T-cell (primary cell): ENCODE data around the gene C22orf39. TPM values are rescaled to one million over a fixed set of nuclear protein-coding genes. Genes with fewer than 3 reads are reported as not detected.
"Not testable (repeated sequence)": the region's sequence is repeated elsewhere in the genome, so short reads cannot be mapped to it uniquely, and the experiment has no call there.

Experiments used
- ATAC-seq, 4 experiments: fragments of 200-7000 bp in 3 of 4; fragments of 150-1000 bp in 1 of 4; cut with Tn5 transposase; replicated peaks in 1 of 4; 1 replicate in 3 of 4; 2 replicates in 1 of 4; pipeline ENCODE4 v1.10.0; 2021; ENCODE audit warnings: moderate library complexity in 3 of 4, mild to moderate bottlenecking in 2 of 4, moderate number of reproducible peaks in 1 of 4
- CTCF ChIA-PET, 2 donors: fragments of 300-600 bp; sonication (Branson Sonifier 250); formaldehyde crosslinking; loops; one replicate each; lab custom pipeline; 2022; ENCODE audit warnings: antibody characterized with exemption in 2 of 2; lab: Charles Lee
- POLR2A ChIA-PET, 2 donors: fragments of 300-600 bp; sonication (Branson Sonifier 250); formaldehyde crosslinking; loops; one replicate each; lab custom pipeline; 2022; ENCODE audit warnings: antibody characterized with exemption in 2 of 2; lab: Charles Lee
- DNase-seq, 35 experiments: peaks; one replicate each; pipeline versions ENCODE4 v3.0.0 to v3.0.0-alpha.2; 2013 to 2023
- H3K27ac ChIP-seq: one replicate; pipeline ENCODE4 v1.5.1; 2013; ENCODE audit warnings: low read length
- H3K27me3 ChIP-seq, 2 experiments: replicated peaks in 1 of 2; 1 replicate in 1 of 2; 2 replicates in 1 of 2; pipeline versions ENCODE4 v1.6.1 to v1.7.0; 2013; ENCODE audit warnings: low read length in 1 of 2, mixed read lengths in 1 of 2; ENCODE audit not compliant: control insufficient read depth in 2 of 2, insufficient read depth in 2 of 2; ENCODE audit errors: extremely low read depth in 1 of 2
- H3K36me3 ChIP-seq, 2 donors: 1 replicate in 1 of 2; 2 replicates in 1 of 2; pipeline versions ENCODE4 v1.6.1 to v1.7.0; 2013; ENCODE audit warnings: low read length in 1 of 2; ENCODE audit not compliant: control insufficient read depth in 2 of 2, insufficient read depth in 1 of 2; ENCODE audit errors: extremely low read depth in 1 of 2
- H3K4me1 ChIP-seq, 2 experiments: 1 replicate in 1 of 2; 2 replicates in 1 of 2; pipeline versions ENCODE4 v1.6.1 to v1.7.0; 2013; ENCODE audit warnings: low read length in 2 of 2, mixed read lengths in 1 of 2; ENCODE audit not compliant: insufficient read depth in 2 of 2, control insufficient read depth in 1 of 2; ENCODE audit errors: extremely low read depth in 1 of 2
- H3K4me3 ChIP-seq, 2 donors: 1 replicate in 1 of 2; 2 replicates in 1 of 2; pipeline versions ENCODE4 v1.5.1 to v1.7.0; 2013; ENCODE audit warnings: mild to moderate bottlenecking in 2 of 2, low read length in 1 of 2, moderate library complexity in 1 of 2; ENCODE audit not compliant: control insufficient read depth in 1 of 2; ENCODE audit errors: extremely low read depth in 1 of 2
- H3K9me3 ChIP-seq: 2 replicates; pipeline ENCODE4 v1.7.0; 2013
- H3K27ac Mint-ChIP-seq, 2 donors: one replicate each; pipeline ENCODE4 v1.8.0; 2020 to 2021; ENCODE audit warnings: mild to moderate bottlenecking in 2 of 2, mixed read lengths in 2 of 2
- H3K27me3 Mint-ChIP-seq, 2 donors: one replicate each; pipeline ENCODE4 v1.8.0; 2021 to 2022; ENCODE audit warnings: mixed read lengths in 2 of 2
- H3K36me3 Mint-ChIP-seq: one replicate; pipeline ENCODE4 v1.8.0; 2021; ENCODE audit warnings: mixed read lengths
- H3K4me1 Mint-ChIP-seq, 3 donors: one replicate each; pipeline ENCODE4 v1.8.0; 2020 to 2022; ENCODE audit warnings: mixed read lengths in 3 of 3, mild to moderate bottlenecking in 1 of 3
- H3K4me3 Mint-ChIP-seq, 3 donors: one replicate each; pipeline ENCODE4 v1.8.0; 2020 to 2022; ENCODE audit warnings: mild to moderate bottlenecking in 3 of 3, mixed read lengths in 3 of 3, moderate library complexity in 3 of 3
- H3K9me3 Mint-ChIP-seq, 3 donors: one replicate each; pipeline ENCODE4 v1.8.0; 2020 to 2022; ENCODE audit warnings: mixed read lengths in 3 of 3
- WGBS: methylation state at CpG from one replicate; pipeline ENCODE4 v1.1.5; 2013; ENCODE audit warnings: missing lambda C conversion rate; ENCODE audit not compliant: insufficient coverage; 5-methylcytosine and 5-hydroxymethylcytosine counted together
- total RNA-seq, 35 experiments: library from RNA in 6 of 35; stranded (reverse) in 6 of 35; fragments of 120-200 nt in 1 of 35; gene quantifications; one replicate each; pipeline versions ENCODE4 v1.2.1 to v1.2.4 and lab custom pipeline; 2013 to 2026

Gene C22orf39
- total RNA-seq, 5 donors from 2014 or later (not counting 1 experiment from before 2014, with no cell fraction given): 34.5 to 41.3 (median 40.9) TPM

GRCh38 chr22:19438298-19438697 lies 9.2 kb downstream of the C22orf39 start:
- CTCF ChIA-PET: no interaction called here
- Histone ChIP-seq H3K27me3 (no peaks in the 10 kb centered on the region), H3K36me3 (peaks cover 0 to 14% of the 10 kb centered on the region in 2 donors), H3K4me1 (peaks cover 0 to 6% of the 10 kb centered on the region in 2 experiments), H3K27ac (no peak overlapping the region), H3K4me3 (no peak overlapping the region), H3K9me3 (no peaks in the 10 kb centered on the region)
- POLR2A ChIA-PET: no interaction called here
- Mint-ChIP-seq H3K9me3 (no peaks in the 10 kb centered on the region), H3K4me1 (peaks cover 11 to 33% (median 12%) of the 10 kb centered on the region in 3 donors), H3K4me3 (no peak overlapping the region), H3K27ac (no peak overlapping the region), H3K36me3 (peaks cover 25% of the 10 kb centered on the region), H3K27me3 (no peaks in the 10 kb centered on the region)
- DNase-seq (no peak), ATAC-seq (no peak)
- WGBS: 80% methylated on average over 1 of the region's 7 CpGs

- Histone ChIP-seq H3K4me1 (peaks cover 0 to 14% of the 10 kb centered on the region in 2 experiments), H3K36me3 (peaks cover 0 to 11% of the 10 kb centered on the region in 2 donors)
- Mint-ChIP-seq H3K36me3 (peaks cover 17% of the 10 kb centered on the region), H3K27ac (peak overlapping the region in 1 of 2 donors; percentile 11), H3K4me1 (peaks cover 13 to 27% (median 13%) of the 10 kb centered on the region in 3 donors)
- H3K9me3 ChIP-seq, H3K27me3 Mint-ChIP-seq, H3K27me3 ChIP-seq, POLR2A ChIA-PET, H3K9me3 Mint-ChIP-seq, H3K4me3 ChIP-seq, ATAC-seq, H3K27ac ChIP-seq, H3K4me3 Mint-ChIP-seq, CTCF ChIA-PET, DNase-seq: not testable (repeated sequence)
- WGBS: 100% methylated on average over 2 of the region's 9 CpGs
Measured at GRCh38 chr22:19436444-19437161, 10.9 kb downstream of the C22orf39 start.

- H3K4me3 Mint-ChIP-seq: peak overlapping the region in 1 of 3 donors; percentile 93
- H3K27me3 Mint-ChIP-seq: no peaks in the 10 kb centered on the region
- no peaks in the 10 kb centered on the region for H3K9me3 Mint-ChIP-seq
- H3K36me3 ChIP-seq: peaks cover 0 to 11% of the 10 kb centered on the region in 2 donors
- H3K4me1 Mint-ChIP-seq: peaks cover 21 to 28% (median 21%) of the 10 kb centered on the region in 3 donors
- no peaks in the 10 kb centered on the region for H3K27me3 ChIP-seq
- DNase-seq (no peak), ATAC-seq (no peak)
- WGBS: 100% methylated on average over 1 of the region's 2 CpGs
- H3K27ac Mint-ChIP-seq: no peak overlapping the region
- ChIA-PET CTCF (no interaction called here), POLR2A (no interaction called here)
- peaks cover 9 to 25% of the 10 kb centered on the region in 2 experiments for H3K4me1 ChIP-seq
- no peak overlapping the region for H3K4me3 ChIP-seq
- no peak overlapping the region for H3K27ac ChIP-seq
- H3K36me3 Mint-ChIP-seq: peaks cover 11% of the 10 kb centered on the region
- no peaks in the 10 kb centered on the region for H3K9me3 ChIP-seq
Measured at GRCh38 chr22:19434829-19435580, 12.5 kb downstream of the C22orf39 start.

GRCh38 chr22:19434401-19434800 lies 13.1 kb downstream of the C22orf39 start:
- Histone ChIP-seq H3K27me3 (no peaks in the 10 kb centered on the region), H3K4me1 (peaks cover 12 to 28% of the 10 kb centered on the region in 2 experiments), H3K4me3 (no peak overlapping the region), H3K9me3 (no peaks in the 10 kb centered on the region), H3K27ac (no peak overlapping the region), H3K36me3 (peaks cover 0 to 11% of the 10 kb centered on the region in 2 donors)
- H3K27me3 Mint-ChIP-seq: no peaks in the 10 kb centered on the region
- H3K9me3 Mint-ChIP-seq: no peaks in the 10 kb centered on the region
- ChIA-PET POLR2A (no interaction called here), CTCF (no interaction called here)
- peaks cover 27 to 34% (median 27%) of the 10 kb centered on the region in 3 donors for H3K4me1 Mint-ChIP-seq
- 86% methylated on average over 1 of the region's 7 CpGs for WGBS
- peak overlapping the region; percentile 28 to 69 for H3K27ac Mint-ChIP-seq
- ATAC-seq: no peak
- peaks cover 11% of the 10 kb centered on the region for H3K36me3 Mint-ChIP-seq
- H3K4me3 Mint-ChIP-seq: peak overlapping the region; percentile 21 to 93 (median 45)
- no peak for DNase-seq

GRCh38 chr22:19432133-19432851 lies 15.2 kb downstream of the C22orf39 start, which contains the start of gene MRPL40:
TSS of gene MRPL40 (plus strand) at chr22:19432545. CDS start at chr22:19432555, 10 bp downstream.
- POLR2A ChIA-PET: no interaction called here
- CTCF ChIA-PET: no interaction called here
- peaks cover 13% of the 10 kb centered on the region for H3K36me3 Mint-ChIP-seq
- no peaks in the 10 kb centered on the region for H3K27me3 Mint-ChIP-seq
- Histone ChIP-seq H3K27ac (peak within 1 kb of the TSS; percentile 92), H3K4me3 (peak within 1 kb of the TSS; percentile 93 to 98), H3K4me1 (peaks cover 14 to 38% of the 10 kb centered on the region in 2 experiments), H3K36me3 (peaks cover 0 to 15% of the 10 kb centered on the region in 2 donors), H3K27me3 (no peaks in the 10 kb centered on the region), H3K9me3 (no peaks in the 10 kb centered on the region)
- ATAC-seq (peak; percentile 89 to 91 (median 90)), DNase-seq (peak; percentile 70 to 90 (median 79))
- peaks cover 41 to 50% (median 43%) of the 10 kb centered on the region in 3 donors for H3K4me1 Mint-ChIP-seq
- H3K27ac Mint-ChIP-seq: peak within 1 kb of the TSS; percentile 92
- WGBS: under 1% methylated on average over 74 of the region's 74 CpGs
- H3K9me3 Mint-ChIP-seq: no peaks in the 10 kb centered on the region
- peak within 1 kb of the TSS; percentile 87 to 93 (median 91) for H3K4me3 Mint-ChIP-seq
